HG03460 (cell line): ENCODE data around the gene RPL10.

Source experiments
- ATAC-seq: cut with Tn5 transposase; IDR thresholded peaks from one replicate; pipeline ENCODE4 v1.9.1; 2021; ENCODE audit not compliant: unreplicated experiment

Gene RPL10

GRCh38 chrX:154397888-154398667, at the start of gene RPL10:
TSS of gene RPL10 (plus strand) at chrX:154398377. CDS start at chrX:154398520, 143 bp downstream.
- peak; percentile 73 for ATAC-seq

- ATAC-seq, result no peak
These were observed 49.4 kb upstream of the RPL10 start for GRCh38 chrX:154348646-154349358.

GRCh38 chrX:154349359-154349935, 48.7 kb upstream of the RPL10 start:
- no peak for ATAC-seq

- ATAC-seq, result no peak
These were observed 48.2 kb upstream of the RPL10 start for GRCh38 chrX:154349979-154350378.

- ATAC-seq, result no peak
These were observed 47.6 kb upstream of the RPL10 start for GRCh38 chrX:154350429-154351182.

GRCh38 chrX:154351183-154352011, 46.8 kb upstream of the RPL10 start:
- no peak for ATAC-seq

- no peak for ATAC-seq
These were observed 46.2 kb upstream of the RPL10 start for GRCh38 chrX:154352012-154352401.

GRCh38 chrX:154352466-154352865, 45.7 kb upstream of the RPL10 start:
- ATAC-seq, result no peak

- ATAC-seq, result no peak
These were observed 44.9 kb upstream of the RPL10 start for GRCh38 chrX:154353172-154353843.

- no peak for ATAC-seq
These were observed 44.2 kb upstream of the RPL10 start for GRCh38 chrX:154354013-154354412.

- no peak for ATAC-seq
These were observed 43.7 kb upstream of the RPL10 start for GRCh38 chrX:154354516-154354915.

GRCh38 chrX:154355094-154355775, 42.9 kb upstream of the RPL10 start:
- no peak for ATAC-seq

GRCh38 chrX:154355776-154356140, 42.4 kb upstream of the RPL10 start:
- no peak for ATAC-seq

GRCh38 chrX:154356596-154356995, 41.6 kb upstream of the RPL10 start:
- ATAC-seq, result no peak

GRCh38 chrX:154357205-154357604, 41.0 kb upstream of the RPL10 start:
- no peak for ATAC-seq

GRCh38 chrX:154358011-154358410, 40.2 kb upstream of the RPL10 start:
- ATAC-seq, result no peak

- no peak for ATAC-seq
These were observed 39.3 kb upstream of the RPL10 start for GRCh38 chrX:154358829-154359228.

- no peak for ATAC-seq
These were observed 38.6 kb upstream of the RPL10 start for GRCh38 chrX:154359362-154360154.
